Subcutaneous adipose tissue (tissue), 4 donors: ENCODE results near the gene PABPN1. TPM values are rescaled to one million over a fixed set of nuclear protein-coding genes. Genes with fewer than 3 reads are reported as not detected.

Source experiments
- total RNA-seq, 4 donors: library from RNA; depleted of rRNA; stranded (reverse); fragments of >200 nt; gene quantifications; one replicate each; pipeline ENCODE4 v1.1.0, GENCODE V29; 2016
- TF ChIP-seq, protein P1 (sequence below): fragments of 450-650 bp; IDR thresholded peaks from one replicate; pipeline ENCODE4 v1.5.1; 2016; ENCODE audit warnings: low read depth, mild to moderate bottlenecking, control low read depth, antibody characterized with exemption, moderate library complexity

Gene PABPN1
- total RNA-seq, 4 donors from 2014 or later: 31.8 to 56.1 (median 42.5) TPM

DNA sequence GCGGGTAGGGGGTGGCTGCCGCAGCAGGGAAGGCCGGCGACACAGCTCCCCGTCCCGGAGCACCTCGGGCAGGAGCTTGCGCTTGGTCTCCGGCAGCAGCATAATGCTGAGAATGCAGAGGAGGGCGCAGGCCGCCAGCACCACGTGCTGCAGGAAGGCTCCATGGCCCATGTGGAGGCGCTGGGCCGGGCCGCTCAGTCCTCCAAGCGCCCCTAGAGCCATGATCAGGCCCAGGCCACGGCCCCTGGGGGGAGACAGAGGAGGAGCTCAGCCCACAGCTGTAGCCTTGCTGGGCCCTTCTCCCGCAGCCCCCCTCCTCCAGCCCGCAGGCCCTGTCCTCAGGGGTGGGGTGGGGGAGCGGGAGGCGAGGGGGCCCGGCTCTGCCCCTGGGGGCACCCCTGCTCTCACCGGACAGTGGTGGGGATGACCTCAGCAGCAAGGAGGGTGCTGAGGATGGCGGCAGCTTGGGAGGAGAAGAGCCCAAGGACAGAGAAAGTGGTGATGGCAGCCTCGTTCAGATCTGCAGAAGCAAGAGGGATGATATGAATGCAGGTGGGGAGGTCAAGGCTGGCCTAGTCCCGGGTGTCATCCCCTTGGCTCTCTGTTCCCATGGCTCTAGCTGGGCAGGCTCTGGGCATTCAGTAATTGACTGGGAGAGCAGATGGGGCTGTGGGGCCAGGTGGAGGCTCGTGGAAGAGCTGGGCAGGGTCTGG, 25.6 kb downstream of the PABPN1 start:
- TF ChIP-seq, protein P1, sequence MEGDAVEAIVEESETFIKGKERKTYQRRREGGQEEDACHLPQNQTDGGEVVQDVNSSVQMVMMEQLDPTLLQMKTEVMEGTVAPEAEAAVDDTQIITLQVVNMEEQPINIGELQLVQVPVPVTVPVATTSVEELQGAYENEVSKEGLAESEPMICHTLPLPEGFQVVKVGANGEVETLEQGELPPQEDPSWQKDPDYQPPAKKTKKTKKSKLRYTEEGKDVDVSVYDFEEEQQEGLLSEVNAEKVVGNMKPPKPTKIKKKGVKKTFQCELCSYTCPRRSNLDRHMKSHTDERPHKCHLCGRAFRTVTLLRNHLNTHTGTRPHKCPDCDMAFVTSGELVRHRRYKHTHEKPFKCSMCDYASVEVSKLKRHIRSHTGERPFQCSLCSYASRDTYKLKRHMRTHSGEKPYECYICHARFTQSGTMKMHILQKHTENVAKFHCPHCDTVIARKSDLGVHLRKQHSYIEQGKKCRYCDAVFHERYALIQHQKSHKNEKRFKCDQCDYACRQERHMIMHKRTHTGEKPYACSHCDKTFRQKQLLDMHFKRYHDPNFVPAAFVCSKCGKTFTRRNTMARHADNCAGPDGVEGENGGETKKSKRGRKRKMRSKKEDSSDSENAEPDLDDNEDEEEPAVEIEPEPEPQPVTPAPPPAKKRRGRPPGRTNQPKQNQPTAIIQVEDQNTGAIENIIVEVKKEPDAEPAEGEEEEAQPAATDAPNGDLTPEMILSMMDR: no peak

DNA sequence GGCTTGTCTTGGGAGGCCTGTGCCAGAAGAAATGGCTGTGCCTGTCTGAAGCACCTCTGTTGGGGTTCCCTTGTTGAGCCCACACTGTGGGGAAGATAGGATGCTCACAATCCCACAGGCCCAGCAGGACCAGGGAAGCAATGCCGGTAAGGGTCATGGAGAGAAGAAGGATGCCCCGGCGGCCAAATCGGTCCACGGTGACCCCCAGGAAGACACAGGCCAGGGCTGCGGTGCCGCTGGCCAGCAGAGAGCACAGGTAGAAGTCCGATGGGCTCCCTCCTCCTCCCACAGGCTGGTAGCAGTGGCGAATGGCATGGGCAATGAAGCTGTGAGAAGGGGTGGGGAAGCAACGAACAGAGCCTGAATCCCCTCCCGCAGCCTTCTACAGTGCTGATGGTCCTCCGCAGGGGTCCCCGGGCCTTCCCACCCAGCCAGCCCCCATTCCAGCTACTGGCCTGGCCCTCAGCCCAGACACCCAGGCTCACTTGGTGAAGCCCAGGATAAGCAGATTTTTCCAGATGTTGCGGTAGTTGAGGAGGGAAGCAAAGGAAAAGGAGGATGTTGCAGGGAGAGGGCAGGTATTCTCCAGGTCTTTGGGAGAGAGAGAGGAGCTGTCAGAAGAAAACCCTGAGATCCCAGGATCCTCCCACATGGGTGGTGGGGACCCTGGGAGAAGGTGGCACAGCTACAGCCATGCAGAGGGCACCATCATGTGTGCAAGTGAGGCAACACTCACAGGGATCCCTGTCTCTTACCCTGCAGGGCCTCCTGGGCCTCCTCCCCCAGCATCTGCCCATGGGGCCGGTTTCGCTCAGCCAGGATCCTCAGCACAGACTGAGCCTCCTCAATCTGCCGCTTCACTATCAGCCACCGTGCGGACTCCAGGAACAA, 26.4 kb downstream of the PABPN1 start:
- TF ChIP-seq, protein P1: no peak

DNA sequence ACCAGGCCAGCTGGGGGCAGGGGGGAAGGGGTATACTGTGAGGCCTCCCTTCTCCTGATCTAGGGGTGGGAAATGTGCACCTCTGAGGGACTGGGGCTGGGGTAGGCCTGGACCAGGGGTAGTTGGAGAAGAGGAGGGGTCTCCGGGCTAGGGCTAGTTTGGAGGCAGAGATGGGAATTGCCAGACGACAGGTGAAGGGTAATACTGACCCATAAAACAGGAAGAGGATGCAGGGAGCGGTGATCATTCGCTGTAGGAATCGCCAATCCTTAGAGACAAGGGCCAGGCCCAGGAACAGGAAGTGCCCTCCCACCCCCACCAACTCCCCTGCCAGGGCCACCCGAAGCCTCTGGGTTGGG, 27.0 kb downstream of the PABPN1 start:
- TF ChIP-seq, protein P1: no peak

DNA sequence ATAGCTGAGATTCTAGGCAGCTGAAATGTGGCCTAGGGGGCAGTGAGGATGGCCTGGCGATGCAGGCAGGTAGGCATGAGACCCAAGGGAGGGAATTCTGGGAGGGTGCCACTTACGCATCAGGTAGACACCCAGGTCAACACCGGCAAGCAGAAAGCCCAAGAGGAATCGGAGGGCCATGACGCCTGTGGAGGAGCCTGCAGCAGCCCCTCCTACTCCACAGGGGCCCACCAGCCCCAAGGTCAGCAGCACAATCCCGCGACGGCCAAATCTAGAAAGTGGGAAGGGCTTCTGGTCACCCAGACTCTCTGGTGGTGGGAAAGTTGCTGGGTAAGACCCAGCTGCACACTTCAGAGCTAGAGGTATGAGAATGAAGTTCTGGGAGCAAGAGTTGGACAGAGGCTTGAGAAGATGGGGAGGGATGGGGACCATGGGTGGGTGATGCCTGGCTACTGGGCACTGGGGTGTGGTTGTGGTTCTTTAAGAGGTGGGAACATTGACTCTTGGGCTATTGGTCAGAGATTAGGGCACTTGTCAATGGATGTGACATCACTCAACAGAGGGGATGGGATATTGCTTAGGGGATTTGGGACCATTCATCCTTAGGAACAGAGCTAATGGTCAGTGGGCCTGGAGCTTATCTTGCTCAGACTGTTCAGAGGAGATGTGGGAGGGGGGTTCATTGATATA, 28.0 kb downstream of the PABPN1 start:
- TF ChIP-seq, protein P1: no peak

DNA sequence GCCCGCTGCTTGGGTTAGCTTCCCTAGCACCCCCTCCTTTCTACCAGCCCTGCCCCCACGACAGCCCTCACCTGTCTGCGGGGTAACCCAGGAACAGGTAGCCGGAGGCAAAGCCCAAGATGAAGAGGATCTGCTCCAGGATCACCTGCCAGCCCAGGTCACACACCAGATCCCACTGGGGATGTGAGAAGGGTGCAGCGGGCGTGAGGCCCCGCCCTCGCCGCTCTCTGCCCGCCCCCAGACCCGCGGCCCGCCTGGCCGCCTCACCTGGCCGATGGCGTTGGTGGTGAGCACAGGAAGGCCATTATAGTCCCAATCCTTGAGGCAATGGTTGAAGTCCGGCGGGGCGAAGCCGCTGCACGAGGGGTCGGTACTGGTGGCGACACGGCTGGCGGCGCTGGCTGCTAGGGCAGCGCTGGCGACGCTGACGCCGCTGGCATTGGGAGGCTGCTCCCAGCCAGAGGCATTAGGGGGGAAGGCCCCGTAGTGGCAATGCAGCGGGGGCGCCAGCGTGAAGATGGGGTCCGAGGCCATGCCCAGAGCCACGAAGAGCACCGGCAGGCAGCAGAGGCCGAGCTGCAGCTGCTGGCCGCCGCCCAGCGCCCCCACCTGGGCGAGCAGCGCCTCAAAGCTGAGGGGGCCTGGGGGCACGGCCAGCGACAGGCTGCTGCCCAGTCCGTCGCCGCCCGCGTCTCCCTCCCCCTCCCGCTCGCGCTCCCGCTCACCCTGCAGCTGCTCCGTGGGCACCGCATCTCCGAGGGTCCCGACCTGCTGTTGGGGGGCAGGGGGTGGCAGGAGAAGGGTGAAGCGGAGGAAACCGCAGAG, 30.6 kb downstream of the PABPN1 start:
- TF ChIP-seq, protein P1: no peak

DNA sequence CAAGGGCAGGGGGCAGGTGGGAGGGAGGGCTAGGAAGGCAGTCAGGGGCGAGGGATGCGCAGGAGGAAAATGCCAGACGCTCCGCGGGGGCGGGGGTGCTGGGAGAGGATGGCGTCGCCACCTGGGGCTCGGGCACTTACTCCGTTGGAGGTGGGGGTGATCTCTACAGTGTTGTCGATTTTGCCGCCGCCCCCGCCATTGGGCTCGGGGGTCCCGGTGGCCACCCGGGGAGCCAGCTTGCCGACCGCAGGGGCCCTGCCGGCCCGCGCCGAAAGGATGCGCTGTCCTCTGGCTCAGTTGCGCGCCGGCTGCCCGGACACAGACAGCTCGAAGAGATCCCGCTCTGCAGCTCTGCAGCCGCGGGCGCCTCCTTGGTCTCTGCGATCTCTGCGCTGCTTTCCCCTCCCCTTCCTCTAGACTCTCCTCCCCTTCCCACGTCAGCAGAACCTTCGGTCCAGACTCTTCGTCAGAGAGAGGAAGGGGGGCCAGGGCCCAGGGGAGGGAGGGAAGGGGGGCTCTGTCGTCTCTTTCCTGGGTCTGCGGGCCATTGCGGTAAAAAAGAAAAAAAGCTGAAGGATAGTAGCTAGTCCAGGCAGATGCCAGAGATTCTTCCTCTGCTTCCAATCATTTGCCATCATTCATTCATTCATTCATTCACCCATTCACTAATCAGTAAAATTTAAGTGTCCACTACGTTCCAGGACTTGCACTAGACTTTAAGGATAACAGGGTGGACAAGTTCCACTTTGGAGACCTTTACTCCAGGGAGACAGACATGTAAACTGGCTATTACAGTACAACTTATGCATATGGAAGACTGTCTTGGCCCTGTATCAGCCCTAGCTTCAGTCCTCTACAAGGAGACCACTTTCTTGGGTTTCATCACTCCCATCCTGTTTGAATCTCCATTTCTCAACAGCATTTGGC, 31.5 kb downstream of the PABPN1 start, which contains the start of gene SLC22A17:
Gene SLC22A17 (minus strand): TSS at position 382 of the 927 bp plus-strand sequence.
- TF ChIP-seq, protein P1: no peak
